A673 (cell line): ENCODE data around the gene BSG.

ENCODE experiments used
- CTCF ChIP-seq: fragments of 300-800, 200-600 bp; sonication (generic); conservative IDR thresholded peaks from 2 replicates; pipeline ENCODE4 v1.5.1; 2017; ENCODE audit warnings: low read depth, mild to moderate bottlenecking, antibody characterized with exemption, low read length, moderate library complexity, mixed read lengths
- EZH2 ChIP-seq: fragments of 200-600 bp; sonication (generic); IDR thresholded peaks from 2 replicates; pipeline ENCODE4 v1.6.1; 2017; ENCODE audit warnings: borderline replicate concordance, low read depth, mild to moderate bottlenecking, mixed read lengths, antibody characterized with exemption, low read length; ENCODE audit not compliant: poor library complexity, severe bottlenecking

GRCh38 chr19:572140-572742 is at the start of gene BSG:
- no peak for TF ChIP-seq CTCF
- no peak for TF ChIP-seq EZH2
